Stimulated activated CD4-positive, alpha-beta T cell treated with anti-CD3 and anti-CD28 coated beads, Interleukin-4, amount 100 ng/mL, for 24 hours (primary cell): ENCODE results near the gene TCIRG1.
"Not testable (repeated sequence)": the region's sequence is repeated elsewhere in the genome, so short reads cannot be mapped to it uniquely, and the experiment has no call there.

ENCODE experiments used
- DNase-seq: peaks from one replicate; pipeline ENCODE4 v3.0.0-alpha.2; 2020

TCIRG1 gene

DNA sequence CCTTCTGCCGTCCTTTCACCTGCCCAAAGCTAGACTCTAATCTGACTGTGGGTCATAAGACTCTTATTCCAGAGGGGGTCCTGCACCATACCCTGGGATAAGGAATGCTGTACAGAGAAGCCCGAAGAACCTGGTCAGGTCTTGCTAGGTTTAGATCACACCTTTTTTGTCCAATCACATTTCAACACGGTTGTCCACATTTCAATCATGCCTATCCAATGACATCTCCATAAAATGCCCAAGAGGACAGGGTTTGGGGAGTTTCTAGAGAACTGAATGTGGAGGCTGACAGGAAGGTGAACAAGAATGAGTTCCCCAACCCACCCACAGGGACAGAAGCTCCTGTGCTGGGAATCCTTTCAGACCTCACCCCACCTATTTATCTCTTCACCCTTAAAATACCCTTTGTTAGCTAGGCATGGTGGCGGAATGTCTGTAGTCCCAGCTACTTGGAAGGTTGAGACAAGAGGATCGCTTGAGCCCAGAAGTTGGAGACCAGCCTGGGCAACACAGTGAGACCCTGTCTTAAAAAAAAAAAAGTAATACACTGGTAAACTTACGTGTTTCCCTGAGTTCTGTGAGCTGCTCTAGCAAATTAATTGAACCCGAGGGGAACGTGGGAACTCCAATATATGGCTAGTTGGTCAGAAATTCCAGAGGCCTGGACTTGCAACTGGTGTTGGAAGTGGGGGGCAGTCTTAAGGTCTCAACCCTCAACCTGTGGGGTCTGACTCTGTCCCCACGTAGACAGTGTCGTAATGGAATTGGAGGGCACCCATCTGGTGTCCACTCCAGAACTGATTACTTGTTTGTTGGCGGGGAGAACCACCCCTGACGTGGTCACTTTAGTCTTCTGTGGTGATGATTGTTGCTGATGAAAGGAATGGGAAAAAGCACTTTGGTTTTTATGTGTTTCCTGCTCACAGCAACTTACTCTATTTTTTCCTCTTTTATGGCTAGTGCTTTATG lies 17.8 kb downstream of the TCIRG1 start:
- DNase-seq: no peak

DNA sequence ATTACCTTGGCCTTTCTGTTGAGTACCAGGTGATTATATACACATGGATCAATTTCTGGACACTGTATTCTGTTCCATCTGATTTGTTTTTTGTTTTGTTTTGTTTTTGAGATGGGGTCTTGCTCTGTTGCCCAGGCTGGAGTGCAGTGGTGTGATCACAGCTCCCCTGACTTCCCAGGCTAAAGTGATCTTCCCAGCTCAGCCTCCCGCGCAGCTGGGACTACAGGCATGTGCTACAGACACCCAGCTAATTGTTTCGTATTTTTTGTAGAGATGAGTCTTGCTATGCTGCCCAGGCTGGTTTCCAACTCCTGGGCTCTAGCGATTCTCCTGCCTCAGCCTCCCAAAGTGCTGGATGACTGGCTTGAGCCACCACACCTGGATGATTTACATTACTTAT lies 19.0 kb downstream of the TCIRG1 start:
- no peak for DNase-seq

DNA sequence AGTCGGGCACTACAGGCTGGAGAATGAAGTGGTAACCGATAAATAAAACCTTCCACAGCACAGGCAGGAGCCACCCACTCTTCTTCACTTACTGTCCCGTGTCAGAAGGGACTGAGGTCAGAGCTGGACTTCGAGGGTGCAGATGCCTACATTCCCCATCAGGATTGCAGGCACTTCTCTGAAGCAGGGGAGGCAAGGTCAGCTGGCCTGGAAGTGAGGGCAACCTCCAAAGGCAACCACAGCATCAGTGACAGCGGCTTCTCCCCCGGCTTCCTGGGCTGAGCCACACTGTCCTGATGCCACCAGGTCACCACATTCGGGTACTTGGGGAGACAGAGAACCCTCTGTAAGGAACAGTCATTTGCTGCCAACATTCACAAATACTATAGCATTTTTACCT lies 22.7 kb downstream of the TCIRG1 start:
- DNase-seq: no peak

DNA sequence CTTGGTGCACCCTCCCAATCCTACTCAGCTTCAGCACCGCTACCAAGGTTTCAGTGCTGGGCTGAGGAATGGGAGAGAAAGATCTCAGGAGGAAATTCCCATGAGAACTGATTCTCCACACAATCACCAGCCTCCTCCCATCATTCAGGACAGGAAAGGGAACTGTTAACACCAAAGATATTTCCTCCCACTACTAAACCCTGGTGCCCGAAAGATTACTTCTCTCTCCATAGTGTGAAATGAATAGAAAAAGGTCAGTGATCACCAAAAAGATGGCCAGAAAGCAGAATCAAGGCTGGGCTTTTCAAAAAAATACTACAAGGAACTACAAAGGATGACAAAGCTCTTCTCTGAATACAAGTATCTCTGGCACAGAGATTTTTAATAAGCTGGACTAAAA lies 26.1 kb downstream of the TCIRG1 start:
- no peak for DNase-seq

DNA sequence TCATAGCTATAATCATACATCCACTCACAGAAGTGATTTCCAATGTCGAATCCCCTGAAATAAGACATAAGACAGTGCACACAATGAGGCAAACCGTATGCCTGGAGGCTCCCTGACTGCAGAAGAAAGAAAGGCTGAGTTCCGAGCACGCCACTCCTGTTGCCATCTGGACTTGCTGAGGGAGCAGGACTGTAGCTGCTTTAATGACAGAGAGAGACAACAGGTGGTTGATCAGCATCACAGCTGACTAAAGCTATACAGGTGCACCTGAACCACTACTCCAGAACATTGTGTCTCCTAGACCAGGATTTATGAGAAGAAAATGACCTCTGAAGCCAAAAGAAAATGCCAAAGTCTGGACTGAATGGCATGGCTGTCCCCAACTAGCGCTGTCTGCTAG lies 27.0 kb downstream of the TCIRG1 start:
- no peak for DNase-seq

DNA sequence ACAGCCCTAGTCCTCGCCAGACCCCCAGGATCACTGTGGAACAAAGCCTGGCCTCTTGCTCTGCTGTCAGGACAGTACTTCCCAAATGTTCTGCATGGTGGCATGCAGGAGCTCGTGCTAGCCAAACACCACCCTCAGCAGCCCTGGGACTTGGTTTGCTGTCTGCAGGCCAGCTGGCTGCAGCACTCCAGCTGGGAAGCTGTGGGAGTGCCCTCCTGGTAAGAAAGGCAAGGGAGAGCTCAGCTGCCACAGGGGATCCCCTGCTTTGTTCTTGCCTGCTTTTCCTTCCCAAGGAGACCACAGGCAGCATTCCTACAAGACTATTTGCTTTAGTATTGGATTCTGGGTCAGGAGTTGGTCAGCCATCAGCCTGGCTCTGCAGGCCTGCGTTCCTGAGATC lies 27.9 kb downstream of the TCIRG1 start:
- no peak for DNase-seq

DNA sequence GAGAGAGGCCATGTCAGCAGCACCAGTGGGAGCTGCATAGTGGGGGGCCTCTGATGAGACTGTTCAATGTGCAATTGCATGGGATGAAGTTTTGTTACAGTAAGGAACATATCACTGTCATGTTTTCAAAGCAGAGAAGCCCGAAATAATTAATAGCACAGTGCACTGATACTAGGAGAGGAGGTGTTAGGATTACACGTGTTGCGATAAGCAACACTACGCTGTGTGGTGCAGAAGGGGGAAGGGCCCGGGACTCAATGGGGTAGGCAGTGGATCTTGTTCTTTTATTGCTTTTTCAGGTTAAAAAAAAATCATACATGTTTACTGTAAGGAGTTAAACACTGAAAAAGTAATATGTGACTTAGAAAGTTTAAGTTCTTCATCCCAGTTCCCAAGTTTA lies 29.2 kb downstream of the TCIRG1 start:
- no peak for DNase-seq

DNA sequence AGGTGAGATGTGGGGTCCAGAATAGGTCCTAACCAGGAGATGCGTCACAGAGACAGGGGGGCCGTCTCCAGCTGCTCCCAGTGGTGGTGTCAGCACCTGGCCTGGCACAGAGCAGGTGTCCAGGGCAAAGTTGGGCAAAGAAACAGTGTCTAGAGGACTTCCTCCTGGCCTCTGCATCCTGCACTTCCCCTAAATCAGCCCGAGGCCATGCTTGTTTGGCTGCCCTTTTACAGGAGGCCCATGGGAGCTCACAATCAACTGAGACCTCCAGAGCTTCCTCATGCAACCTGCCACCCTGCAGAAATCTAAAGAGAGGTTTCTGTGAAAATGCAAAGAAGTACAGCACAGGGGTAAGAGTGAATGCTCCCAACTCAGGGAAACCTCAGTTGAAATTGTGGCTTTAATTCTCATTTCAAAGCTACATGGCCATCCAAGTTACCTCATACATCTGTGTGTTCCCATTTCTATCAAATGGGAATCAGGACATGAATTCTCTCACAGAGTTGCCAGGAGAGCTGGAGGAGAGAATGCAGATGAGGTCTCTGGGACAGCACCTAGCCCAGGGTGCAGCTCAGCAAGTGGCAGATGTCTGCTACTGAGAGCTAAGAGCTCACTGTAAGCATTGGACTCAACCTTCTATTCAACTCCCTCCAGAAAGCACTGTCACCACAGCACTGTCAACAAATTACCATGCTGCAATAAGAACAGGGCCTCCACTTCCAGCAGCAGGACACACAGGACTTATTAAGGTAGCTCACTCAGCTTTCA lies 32.6 kb downstream of the TCIRG1 start:
- no peak for DNase-seq

DNA sequence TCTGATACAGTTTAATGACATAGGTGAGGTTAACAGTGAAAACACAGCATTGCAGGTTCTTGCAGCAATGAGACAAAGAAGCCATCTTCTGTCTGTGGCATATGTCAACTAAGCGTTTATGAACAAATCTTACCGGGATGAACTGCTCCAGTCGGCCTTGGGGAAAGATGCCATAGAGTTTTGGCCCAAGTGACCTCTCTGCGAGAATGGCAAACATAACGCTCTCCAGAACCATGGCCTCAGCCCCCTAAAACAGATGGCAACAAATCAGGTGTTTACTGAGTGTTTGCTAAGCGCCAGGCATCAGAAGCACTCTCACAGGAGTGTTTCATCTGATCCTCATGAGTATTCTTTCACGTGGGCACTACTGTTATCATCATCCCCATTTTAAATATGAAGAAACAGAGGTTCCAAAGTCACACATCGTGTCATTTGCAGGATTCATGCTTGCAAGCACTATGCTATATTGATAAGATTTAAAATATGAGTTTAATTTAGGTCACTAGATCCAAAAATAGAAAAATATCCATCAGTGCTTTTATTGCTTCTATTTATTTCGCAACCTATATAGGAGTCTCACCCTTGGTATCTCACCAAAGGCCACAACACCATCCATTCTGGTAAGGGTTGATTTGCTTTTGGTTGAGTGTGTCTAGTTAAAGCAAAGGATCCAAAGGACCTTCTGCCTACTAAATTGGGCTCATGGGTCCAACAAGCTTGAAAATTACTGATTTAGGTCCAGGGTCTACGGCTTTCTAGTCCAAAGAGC lies 35.9 kb downstream of the TCIRG1 start:
- no peak for DNase-seq

DNA sequence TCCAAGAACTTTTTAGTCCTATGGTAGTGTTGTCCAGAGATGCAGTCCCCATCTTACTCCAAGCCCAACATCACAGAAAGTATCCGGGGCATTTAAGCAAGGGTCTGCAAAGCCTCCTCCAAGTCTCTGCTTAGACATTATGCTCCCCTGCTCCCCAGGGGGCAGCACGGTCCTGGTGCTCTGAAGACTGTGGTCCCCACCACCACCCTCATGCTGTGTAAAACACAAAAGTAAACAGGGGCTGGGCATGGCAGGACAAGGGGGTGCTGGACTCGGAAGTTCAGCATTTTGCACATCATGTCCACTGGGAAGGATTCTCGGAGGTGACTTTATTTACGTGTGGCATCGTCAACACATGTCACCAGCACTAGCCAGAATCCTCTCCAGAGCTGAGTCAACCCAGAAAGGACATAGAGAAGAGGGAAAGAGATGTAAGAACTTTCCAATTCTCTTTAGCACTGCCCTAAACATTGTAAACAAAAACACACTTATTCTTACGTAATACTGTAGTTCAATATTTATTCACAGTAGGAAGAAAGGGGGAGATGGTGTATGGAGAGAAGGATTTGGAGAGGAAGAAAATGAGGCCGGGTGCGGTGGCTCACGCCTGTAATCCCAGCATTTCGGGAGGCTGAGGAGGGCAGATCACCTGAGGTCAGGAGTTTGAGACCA lies 37.7 kb downstream of the TCIRG1 start:
- DNase-seq: no peak

DNA sequence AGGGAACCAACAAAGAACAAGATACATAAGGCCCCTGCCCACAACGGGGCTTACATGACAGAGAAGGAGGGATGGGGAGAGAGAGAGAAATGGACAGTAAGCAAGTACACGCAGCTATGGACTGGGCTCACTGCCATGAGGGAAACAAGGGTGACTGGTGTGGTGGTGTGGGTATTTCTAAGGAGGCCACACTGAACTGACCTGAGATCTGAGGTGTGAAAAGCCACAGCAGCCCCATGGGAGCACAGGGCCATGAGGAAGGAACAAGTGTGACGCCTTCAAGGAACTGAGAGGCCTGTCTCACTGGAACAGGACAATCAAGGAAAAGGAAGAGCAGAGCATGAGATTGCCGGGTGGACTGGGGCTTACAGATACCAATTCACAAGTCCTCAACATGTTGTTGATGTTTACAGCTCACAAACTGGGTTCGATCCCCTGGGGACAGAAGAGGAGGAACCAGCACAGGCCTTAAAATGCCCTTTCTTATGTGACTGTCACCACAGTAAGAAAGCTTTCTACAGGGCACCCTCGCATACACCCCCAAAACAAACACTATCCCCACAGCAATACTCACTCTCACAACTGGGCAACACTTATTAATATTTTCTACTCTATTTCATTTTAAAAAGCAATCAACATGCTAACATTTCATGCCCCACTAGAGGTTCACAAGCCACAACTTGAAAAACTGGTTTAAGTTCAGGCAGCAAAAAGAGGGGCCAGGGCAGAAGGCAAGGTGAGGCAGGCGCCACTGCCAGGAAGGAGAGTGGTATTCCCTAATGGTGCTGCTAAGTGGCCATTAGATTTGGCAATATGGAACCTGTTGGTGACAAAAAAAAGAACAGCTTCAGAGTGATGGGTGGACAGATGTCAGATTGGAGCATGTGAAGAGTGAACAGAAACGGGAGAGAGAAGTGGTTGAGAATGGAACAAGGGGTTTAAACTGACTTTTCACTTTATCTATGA lies 39.1 kb downstream of the TCIRG1 start:
- no peak for DNase-seq

DNA sequence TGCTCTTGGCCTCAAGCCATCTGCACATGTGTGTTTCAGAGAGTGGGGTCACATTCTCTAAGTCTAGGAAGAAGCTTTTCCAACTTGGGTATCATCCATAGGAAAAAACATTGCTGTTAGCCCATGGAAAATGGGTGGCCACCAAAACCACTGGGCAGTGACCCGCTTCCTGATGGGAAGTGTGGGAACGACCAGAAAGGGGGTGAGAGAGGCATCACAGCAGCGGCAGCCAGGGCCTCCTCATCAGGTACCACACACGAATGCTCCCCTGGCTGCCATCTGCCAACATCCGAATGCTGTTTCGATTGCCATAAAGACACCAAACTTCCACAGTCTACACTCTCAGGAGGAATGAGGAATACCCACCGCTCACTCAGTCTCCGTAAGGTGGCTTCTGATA lies 42.0 kb downstream of the TCIRG1 start:
- DNase-seq: no peak

DNA sequence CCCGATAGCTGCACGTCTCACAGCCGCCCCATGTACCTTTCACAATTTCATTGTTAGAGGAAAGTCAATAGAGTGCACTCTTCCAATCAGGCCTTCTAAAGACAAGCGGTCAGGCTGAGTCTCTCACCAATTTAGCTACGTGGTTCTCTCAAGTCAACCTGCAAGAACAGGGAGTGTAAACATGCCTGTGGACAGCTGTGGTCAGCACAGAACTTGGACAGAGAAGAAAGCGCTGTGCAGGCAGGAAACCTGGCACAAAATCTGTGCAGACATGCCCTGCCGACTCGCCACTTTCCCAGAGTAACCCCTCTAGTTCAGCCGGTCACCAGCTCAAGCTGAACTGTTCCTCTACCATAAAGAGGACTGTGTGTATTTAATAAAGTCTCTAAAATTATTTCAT lies 42.9 kb downstream of the TCIRG1 start:
- DNase-seq: no peak

DNA sequence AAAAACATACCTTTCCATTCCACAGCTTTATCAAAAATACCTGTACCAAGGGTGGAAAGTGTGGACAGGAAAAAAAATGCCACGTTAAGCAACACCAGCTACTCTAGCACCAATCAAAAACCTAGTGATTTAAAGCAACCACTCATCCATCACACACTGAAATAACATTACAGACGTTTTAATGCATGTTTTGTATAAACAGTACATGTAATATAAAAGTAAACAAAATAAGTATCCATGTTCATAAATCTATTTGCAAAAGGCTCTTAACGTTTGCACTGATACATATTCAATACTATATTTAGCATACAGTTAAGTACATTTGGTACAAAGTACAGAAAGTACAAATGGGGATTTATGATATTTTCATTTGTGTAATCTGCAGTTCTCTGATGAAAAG lies 43.7 kb downstream of the TCIRG1 start:
- no peak for DNase-seq

DNA sequence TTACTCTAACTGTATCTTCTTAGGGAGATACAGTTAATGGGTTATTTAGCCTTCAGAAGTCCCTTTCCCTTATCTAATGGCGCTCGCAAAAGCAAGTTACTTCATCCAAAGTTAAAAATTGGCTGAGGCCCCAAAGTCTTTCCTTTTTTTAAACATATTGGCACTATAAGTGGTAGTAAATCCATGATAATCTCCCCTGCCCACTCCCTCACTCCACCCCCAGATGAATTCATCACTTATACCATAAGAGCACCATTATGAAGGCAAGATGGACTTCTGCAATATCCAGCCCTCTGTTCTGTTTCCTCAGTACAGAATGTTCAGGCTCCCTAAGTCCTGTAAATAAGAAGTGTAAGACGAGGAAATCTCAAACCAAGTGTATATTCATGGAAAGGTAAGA lies 44.7 kb downstream of the TCIRG1 start:
- no peak for DNase-seq

DNA sequence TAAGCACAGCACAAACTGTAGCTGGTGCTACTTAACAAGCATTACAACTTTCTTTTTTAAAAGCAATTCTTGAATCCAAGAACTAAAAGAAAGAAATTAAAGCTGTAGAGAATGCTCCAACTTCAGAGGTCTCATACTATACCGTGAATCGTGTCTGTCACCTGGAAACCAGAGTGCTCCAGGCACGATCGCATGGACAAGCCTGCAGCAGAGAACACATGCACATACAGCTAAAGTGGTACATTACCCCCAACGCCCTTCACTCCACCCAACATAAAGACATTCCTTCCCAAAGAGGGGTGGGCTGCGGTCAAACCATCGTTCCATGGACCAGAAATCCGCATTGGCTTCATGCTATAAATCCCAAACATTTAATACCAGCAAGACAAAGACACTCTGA lies 50.9 kb downstream of the TCIRG1 start:
- no peak for DNase-seq

DNA sequence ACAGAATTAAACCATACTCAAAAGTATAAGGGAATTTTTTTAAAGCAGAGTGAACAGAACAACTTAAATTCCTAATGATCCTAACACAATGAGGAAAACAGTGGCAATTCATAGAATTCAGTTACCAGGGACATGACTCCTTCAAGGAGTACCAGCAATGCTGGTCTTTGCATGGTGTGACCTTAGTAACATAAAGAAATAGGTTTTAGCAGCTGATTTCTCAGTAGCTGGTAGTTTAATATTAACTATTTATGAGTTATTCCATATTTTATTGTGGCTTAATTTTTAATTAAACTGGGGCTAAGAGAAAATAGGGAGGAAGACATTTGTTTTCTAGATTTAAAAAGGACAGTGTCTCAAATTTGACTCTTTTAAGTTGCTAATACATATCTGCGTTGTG lies 51.5 kb downstream of the TCIRG1 start:
- no peak for DNase-seq

DNA sequence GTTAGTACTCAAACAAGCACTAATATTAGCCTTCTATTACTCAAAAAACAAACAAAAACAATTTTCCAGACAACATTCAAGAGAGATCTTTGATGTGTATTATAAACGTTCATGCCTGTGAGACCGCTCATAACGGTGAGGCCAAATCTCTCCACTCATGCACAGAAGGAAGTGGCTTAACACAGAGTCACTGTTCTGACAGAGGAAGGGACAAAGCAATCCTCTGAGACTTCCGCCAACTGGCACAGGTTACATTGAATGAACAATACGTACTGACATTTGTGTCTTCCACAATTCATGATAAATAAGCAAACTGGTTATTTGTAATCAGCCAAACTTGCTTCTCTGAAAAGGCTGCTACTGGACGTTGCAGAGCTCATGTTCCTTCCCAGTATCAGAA lies 51.9 kb downstream of the TCIRG1 start:
- DNase-seq: no peak

DNA sequence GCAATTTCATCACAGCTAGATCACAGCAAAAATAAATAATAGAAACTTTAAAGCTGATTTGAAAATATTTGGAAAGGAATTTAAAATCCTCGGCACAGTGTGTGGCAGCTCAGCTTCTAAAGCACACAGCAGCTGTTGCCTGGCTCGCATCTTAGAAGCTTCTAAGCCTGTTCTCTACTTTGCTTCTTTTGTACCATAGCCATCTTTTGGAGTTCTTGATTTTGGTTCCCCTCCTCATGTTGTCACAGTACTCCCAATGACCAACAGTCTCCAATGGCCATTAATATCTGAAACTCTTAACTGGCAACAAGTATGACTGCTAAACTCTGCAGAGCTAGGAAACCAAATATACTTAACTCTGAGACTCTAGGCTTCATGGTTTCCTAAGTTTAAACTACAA lies 53.6 kb downstream of the TCIRG1 start:
- DNase-seq: no peak

DNA sequence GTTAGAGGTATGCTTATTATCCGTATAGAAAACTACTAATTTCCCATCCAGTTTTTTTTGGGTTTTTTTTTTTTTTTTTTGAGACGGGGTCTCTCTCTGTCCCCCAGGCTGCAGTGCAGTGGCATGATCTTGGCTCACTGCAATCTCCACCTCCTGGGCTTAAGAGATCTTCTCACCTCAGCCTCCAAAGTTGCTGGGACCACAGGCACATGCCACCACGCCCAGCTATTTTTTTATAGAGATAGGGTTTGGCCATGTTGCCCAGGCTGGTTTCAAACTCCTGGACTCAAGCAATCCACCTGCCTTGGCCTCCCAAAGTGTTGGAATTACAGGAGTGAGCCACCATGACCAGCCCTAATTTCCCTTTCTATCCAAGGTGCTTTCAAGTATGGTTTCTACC lies 54.1 kb downstream of the TCIRG1 start:
- DNase-seq: not testable (repeated sequence)

DNA sequence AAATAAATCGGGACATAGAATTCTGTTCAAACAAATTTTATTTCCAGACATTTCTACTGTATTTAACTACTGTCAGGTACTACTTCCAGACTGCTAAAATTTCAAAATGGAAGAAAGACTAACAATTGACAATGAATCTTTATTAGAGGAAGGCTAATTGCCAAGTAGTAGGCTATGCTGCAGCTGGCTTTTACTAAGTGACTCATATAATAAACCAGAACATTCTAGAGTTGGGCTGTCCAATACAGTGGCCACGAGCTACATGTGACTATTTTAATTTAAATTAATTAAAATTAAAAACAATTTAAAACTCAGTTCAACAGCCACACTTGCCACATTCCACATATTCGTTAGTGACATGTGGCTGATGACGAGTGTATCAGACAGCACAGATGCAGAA lies 54.7 kb downstream of the TCIRG1 start:
- no peak for DNase-seq

DNA sequence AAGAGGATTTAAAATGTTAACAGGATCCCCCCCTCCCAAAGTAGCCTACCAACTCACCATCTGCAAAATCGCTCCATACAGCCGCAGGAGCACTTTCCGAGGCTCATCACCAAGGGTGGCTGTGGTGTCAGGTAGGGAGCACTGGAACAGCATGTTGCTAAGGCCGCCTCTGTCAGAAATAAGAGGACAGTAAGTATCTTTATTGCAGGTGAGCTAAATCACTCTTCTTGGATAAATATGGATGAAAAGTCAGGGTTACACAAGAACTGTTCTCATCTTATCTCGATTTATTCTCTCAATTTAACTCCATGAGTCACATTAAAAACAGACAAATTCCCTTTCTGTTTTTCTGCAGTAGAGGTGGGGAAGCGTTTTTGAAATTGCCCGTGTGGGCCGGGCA lies 58.1 kb downstream of the TCIRG1 start:
- no peak for DNase-seq
